CD14-positive monocyte (primary cell): Measurements from ENCODE around the gene TDRD9. TPM values are rescaled to one million over a fixed set of nuclear protein-coding genes. Genes with fewer than 3 reads are reported as not detected.

Experiments used
- DNase-seq, 3 donors: peaks; one replicate each; pipeline ENCODE4 v3.0.0-alpha.2; 2011 to 2022
- H2AFZ ChIP-seq: 2 replicates; pipeline ENCODE4 v1.6.0; 2012; ENCODE audit warnings: mild to moderate bottlenecking, low read depth, low read length, inconsistent platforms; ENCODE audit not compliant: insufficient read depth, poor library complexity, severe bottlenecking
- H3K27ac ChIP-seq, 2 donors: 1 replicate in 1 of 2; 2 replicates in 1 of 2; pipeline ENCODE4 v1.5.1; 2012 to 2013; ENCODE audit warnings: low read length in 2 of 2, control low read depth in 1 of 2, inconsistent platforms in 1 of 2, low read depth in 1 of 2, mild to moderate bottlenecking in 1 of 2
- H3K27me3 ChIP-seq, 2 donors: one replicate each; pipeline versions ENCODE4 v1.6.0 to v1.6.1; 2011 to 2013; ENCODE audit warnings: low read length in 2 of 2; ENCODE audit not compliant: control insufficient read depth in 2 of 2, insufficient read depth in 2 of 2
- H3K36me3 ChIP-seq, 2 donors: replicated peaks in 1 of 2; 1 replicate in 1 of 2; 2 replicates in 1 of 2; pipeline versions ENCODE4 v1.5.1 to v1.6.1; 2012 to 2013; ENCODE audit warnings: low read length in 2 of 2, control low read depth in 1 of 2, inconsistent platforms in 1 of 2, mild to moderate bottlenecking in 1 of 2; ENCODE audit not compliant: insufficient read depth in 2 of 2, control insufficient read depth in 1 of 2
- H3K4me1 ChIP-seq, 2 donors: 1 replicate in 1 of 2; 2 replicates in 1 of 2; pipeline versions ENCODE4 v1.5.1 to v1.6.1; 2012 to 2013; ENCODE audit warnings: low read length in 2 of 2, control low read depth in 1 of 2, inconsistent platforms in 1 of 2, mild to moderate bottlenecking in 1 of 2, moderate library complexity in 1 of 2; ENCODE audit not compliant: insufficient read depth in 2 of 2, control insufficient read depth in 1 of 2
- H3K4me2 ChIP-seq: replicated peaks from 2 replicates; pipeline ENCODE3; 2012; ENCODE audit warnings: low read length, moderate library complexity, mild to moderate bottlenecking; ENCODE audit not compliant: poor library complexity, severe bottlenecking; ENCODE audit errors: extremely low read depth
- H3K4me3 ChIP-seq, 3 experiments: fragments of 200-600 bp in 1 of 3; sonication (generic) in 1 of 3; replicated peaks in 1 of 3; 1 replicate in 2 of 3; 2 replicates in 1 of 3; pipeline ENCODE4 v1.5.1; 2011 to 2013; ENCODE audit warnings: low read length in 3 of 3, mild to moderate bottlenecking in 3 of 3, control low read depth in 2 of 3, low read depth in 2 of 3, inconsistent platforms in 1 of 3, moderate library complexity in 1 of 3
- H3K79me2 ChIP-seq: 2 replicates; pipeline ENCODE4 v1.6.0; 2012; ENCODE audit warnings: mild to moderate bottlenecking, control low read depth, inconsistent platforms, low read length, moderate library complexity; ENCODE audit not compliant: insufficient read depth
- H3K9ac ChIP-seq: 2 replicates; pipeline ENCODE4 v1.6.0; 2017; ENCODE audit warnings: low read length, mild to moderate bottlenecking; ENCODE audit not compliant: insufficient read depth, poor library complexity, severe bottlenecking
- H3K9me3 ChIP-seq, 2 donors: replicated peaks in 1 of 2; 1 replicate in 1 of 2; 2 replicates in 1 of 2; pipeline versions ENCODE4 v1.5.1 to v1.6.1; 2012 to 2013; ENCODE audit warnings: low read length in 2 of 2, control low read depth in 1 of 2; ENCODE audit not compliant: control insufficient read depth in 1 of 2, insufficient read depth in 1 of 2
- H4K20me1 ChIP-seq: 2 replicates; pipeline ENCODE4 v1.6.0; 2012; ENCODE audit warnings: mild to moderate bottlenecking, low read length, control low read depth, moderate library complexity; ENCODE audit not compliant: insufficient read depth
- H3K27ac Mint-ChIP-seq, 7 donors: one replicate each; pipeline ENCODE4 v1.8.0; 2020; ENCODE audit warnings: mild to moderate bottlenecking in 7 of 7, mixed read lengths in 7 of 7, moderate library complexity in 6 of 7, inconsistent platforms in 2 of 7
- H3K27me3 Mint-ChIP-seq, 3 donors: one replicate each; pipeline ENCODE4 v1.8.0; 2021 to 2022; ENCODE audit warnings: low read depth in 3 of 3, mild to moderate bottlenecking in 3 of 3, mixed read lengths in 3 of 3, moderate library complexity in 3 of 3, inconsistent platforms in 1 of 3
- H3K36me3 Mint-ChIP-seq, 2 donors: one replicate each; pipeline ENCODE4 v1.8.0; 2020; ENCODE audit warnings: mixed read lengths in 2 of 2, inconsistent platforms in 1 of 2, mild to moderate bottlenecking in 1 of 2
- H3K4me1 Mint-ChIP-seq: one replicate; pipeline ENCODE4 v1.8.0; 2020; ENCODE audit warnings: mild to moderate bottlenecking, mixed read lengths
- H3K4me3 Mint-ChIP-seq, 2 donors: one replicate each; pipeline ENCODE4 v1.8.0; 2020; ENCODE audit warnings: mild to moderate bottlenecking in 2 of 2, mixed read lengths in 2 of 2, moderate library complexity in 1 of 2
- H3K9me3 Mint-ChIP-seq, 7 donors: one replicate each; pipeline ENCODE4 v1.8.0; 2020 to 2022; ENCODE audit warnings: mixed read lengths in 7 of 7, mild to moderate bottlenecking in 6 of 7, moderate library complexity in 6 of 7, inconsistent platforms in 2 of 7
- WGBS: methylation state at CpG from one replicate; pipeline ENCODE4 v1.1.5; 2013; ENCODE audit warnings: missing lambda C conversion rate; ENCODE audit not compliant: insufficient coverage; 5-methylcytosine and 5-hydroxymethylcytosine counted together
- intact Hi-C, 2 donors: fragments of 100-400 bp; cut with micrococcal nuclease; formaldehyde crosslinking; loops; one replicate each; pipeline versions ENCODE4 v1.15.0 to v1.15.1; 2023
- polyA plus RNA-seq, 3 donors: library from polyadenylated mRNA; depleted of rRNA in 1 of 3; unstranded in 2 of 3; stranded (reverse) in 1 of 3; fragments of 300-500 nt in 2 of 3; fragments of >200 nt in 1 of 3; fragmentation: Illumina TruSeq in 2 of 3; gene quantifications; 1 replicate in 2 of 3; 2 replicates in 1 of 3; pipeline ENCODE4 v1.2.3, GENCODE V29; 2012 to 2021
- TF ChIP-seq, protein P1 (sequence below): fragments of 200-600 bp; IDR thresholded peaks from one replicate; pipeline ENCODE4 v1.8.0; 2022; ENCODE audit warnings: antibody characterized with exemption, mild to moderate bottlenecking

TDRD9 gene
- polyA plus RNA-seq, 3 donors, result 7.6 to 12.1 (median 11.8) TPM

DNA sequence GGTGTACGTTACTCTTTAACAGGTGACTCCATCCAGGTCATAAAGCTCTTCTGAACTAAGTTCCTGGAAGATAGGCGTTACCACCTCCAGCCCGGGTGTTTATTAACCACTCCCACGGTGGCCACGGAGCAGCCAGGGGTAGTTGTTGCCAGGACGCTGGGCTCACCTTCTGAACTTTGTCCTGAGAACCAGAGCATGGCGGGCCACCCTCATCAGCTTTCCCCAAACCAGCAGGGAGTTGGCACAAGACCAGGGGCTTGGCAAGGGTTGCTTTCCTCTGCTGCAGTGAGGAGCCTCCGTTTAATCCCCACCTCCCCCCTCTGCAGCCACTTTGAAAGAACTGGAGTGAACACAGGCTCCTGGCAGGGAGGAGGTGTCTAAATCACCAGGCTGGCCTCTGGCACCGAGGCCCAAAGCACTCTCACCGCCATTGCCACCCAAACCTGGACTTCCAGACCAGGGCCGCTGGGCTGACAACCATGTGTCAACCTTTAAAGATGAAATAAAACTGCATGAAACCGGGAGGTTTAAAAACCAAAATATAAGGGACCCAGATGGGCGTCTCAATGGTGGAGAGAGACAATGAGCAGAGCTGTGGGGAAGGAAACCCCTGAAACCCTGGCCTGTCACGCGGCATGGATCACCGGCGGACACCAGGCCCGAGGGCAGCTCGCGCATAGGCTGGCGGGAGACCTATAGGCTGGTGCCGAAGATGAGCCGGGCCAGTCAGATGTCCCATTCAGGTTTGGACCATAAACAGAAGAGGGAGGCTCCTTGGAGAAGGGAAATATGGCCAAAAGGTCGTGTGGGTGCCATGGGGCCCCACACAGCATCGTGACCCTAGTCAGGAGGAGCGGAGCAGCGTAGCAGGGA lies 30.9 kb upstream of the TDRD9 start:
- Histone ChIP-seq H3K36me3 (no peaks in the 10 kb centered on the region), H3K4me3 (no peak overlapping the region), H3K9me3 (peaks cover 5 to 11% of the 10 kb centered on the region in 2 donors), H2AFZ (no peak overlapping the region), H3K4me2 (no peak overlapping the region), H3K27me3 (no peaks in the 10 kb centered on the region), H4K20me1 (no peaks in the 10 kb centered on the region), H3K9ac (no peak overlapping the region), H3K27ac (no peak overlapping the region), H3K79me2 (no peaks in the 10 kb centered on the region), H3K4me1 (no peaks in the 10 kb centered on the region)
- Mint-ChIP-seq H3K36me3 (no peaks in the 10 kb centered on the region), H3K9me3 (peaks cover 2 to 8% (median 4%) of the 10 kb centered on the region in 7 donors), H3K4me3 (no peak overlapping the region), H3K27me3 (peaks cover 4 to 6% (median 5%) of the 10 kb centered on the region in 3 donors), H3K4me1 (peaks cover 5% of the 10 kb centered on the region), H3K27ac (no peak overlapping the region)
- intact Hi-C loops, result no loop called here
- WGBS, result 92% methylated on average over 25 of the region's 27 CpGs
- TF ChIP-seq, protein P1, sequence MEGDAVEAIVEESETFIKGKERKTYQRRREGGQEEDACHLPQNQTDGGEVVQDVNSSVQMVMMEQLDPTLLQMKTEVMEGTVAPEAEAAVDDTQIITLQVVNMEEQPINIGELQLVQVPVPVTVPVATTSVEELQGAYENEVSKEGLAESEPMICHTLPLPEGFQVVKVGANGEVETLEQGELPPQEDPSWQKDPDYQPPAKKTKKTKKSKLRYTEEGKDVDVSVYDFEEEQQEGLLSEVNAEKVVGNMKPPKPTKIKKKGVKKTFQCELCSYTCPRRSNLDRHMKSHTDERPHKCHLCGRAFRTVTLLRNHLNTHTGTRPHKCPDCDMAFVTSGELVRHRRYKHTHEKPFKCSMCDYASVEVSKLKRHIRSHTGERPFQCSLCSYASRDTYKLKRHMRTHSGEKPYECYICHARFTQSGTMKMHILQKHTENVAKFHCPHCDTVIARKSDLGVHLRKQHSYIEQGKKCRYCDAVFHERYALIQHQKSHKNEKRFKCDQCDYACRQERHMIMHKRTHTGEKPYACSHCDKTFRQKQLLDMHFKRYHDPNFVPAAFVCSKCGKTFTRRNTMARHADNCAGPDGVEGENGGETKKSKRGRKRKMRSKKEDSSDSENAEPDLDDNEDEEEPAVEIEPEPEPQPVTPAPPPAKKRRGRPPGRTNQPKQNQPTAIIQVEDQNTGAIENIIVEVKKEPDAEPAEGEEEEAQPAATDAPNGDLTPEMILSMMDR, result no peak
- DNase-seq, result no peak

GRCh38 chr14:103898204-103898603 lies 30.1 kb upstream of the TDRD9 start:
- Histone ChIP-seq H3K27ac (no peak overlapping the region), H3K36me3 (no peaks in the 10 kb centered on the region), H4K20me1 (no peaks in the 10 kb centered on the region), H3K79me2 (no peaks in the 10 kb centered on the region), H2AFZ (no peak overlapping the region), H3K9me3 (peaks cover 5 to 11% of the 10 kb centered on the region in 2 donors), H3K4me2 (no peak overlapping the region), H3K9ac (no peak overlapping the region), H3K4me3 (no peak overlapping the region), H3K4me1 (no peaks in the 10 kb centered on the region), H3K27me3 (no peaks in the 10 kb centered on the region)
- Mint-ChIP-seq H3K36me3 (no peaks in the 10 kb centered on the region), H3K4me3 (no peak overlapping the region), H3K4me1 (peaks cover 5% of the 10 kb centered on the region), H3K9me3 (peaks cover 2 to 8% (median 4%) of the 10 kb centered on the region in 7 donors), H3K27me3 (peaks cover 4 to 6% (median 5%) of the 10 kb centered on the region in 3 donors), H3K27ac (no peak overlapping the region)
- DNase-seq, result no peak
- 90% methylated on average over 2 of the region's 4 CpGs for WGBS
- intact Hi-C loops, result no loop called here
- TF ChIP-seq, protein P1, result no peak
